ENCODE results near the gene DMWD.

The DMWD gene

DNA sequence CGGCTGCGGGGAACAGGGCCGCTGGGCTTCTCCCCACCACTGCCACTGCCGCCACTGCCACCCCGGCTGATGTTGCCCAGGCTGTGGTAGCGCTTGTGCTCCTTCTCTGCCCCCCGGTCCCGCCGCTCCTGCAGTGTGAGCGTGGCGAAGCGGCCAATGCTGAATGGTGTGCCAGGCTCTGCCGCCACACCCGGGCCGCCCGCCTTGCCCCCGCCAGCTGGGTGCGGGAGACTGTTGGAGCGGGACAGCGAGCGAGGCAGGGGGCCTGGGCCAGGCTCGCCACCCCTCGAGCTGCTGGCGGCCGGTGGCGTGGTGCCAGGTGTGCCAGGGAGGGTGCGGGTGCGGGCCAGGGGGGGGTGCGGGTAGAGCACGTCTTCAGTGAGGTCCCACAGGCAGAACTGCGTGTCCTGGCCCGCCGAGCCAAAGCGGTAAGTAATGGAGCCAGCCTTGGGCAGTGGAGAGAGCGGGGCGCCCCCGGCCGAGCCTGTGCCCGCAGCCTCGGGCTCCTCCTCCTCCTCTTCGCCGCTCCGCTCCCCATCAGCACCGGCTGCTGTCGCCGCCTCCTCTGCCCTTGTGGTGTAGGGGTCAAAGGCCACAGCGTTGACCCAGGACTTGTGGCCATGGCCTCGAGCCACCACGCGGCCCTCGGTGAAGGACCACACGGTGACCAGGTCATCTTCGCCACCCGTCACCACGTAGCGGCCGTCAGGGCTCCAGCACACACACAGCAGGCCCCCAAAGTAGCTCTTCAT is 6.7 kb downstream of the DMWD start:
- H3K79me2 ChIP-seq (ENCODE audit: control insufficient read depth, low read length), result peaks cover 3% of the 10 kb centered on the region
- H3K9me3 ChIP-seq (ENCODE audit: control insufficient read depth, insufficient read depth, low read length), result no peaks in the 10 kb centered on the region
- H3F3A ChIP-seq (ENCODE audit: control insufficient read depth, insufficient read depth), result no peaks in the 10 kb centered on the region
- H3K4me2 ChIP-seq (ENCODE audit: low read length), result no peak overlapping the region
- peaks cover 4% of the 10 kb centered on the region; the same call in 1 of the 2 replicates for H4K20me1 ChIP-seq (ENCODE audit: control insufficient read depth, insufficient read depth, low read depth, low read length)
- TF ChIP-seq, protein P1, sequence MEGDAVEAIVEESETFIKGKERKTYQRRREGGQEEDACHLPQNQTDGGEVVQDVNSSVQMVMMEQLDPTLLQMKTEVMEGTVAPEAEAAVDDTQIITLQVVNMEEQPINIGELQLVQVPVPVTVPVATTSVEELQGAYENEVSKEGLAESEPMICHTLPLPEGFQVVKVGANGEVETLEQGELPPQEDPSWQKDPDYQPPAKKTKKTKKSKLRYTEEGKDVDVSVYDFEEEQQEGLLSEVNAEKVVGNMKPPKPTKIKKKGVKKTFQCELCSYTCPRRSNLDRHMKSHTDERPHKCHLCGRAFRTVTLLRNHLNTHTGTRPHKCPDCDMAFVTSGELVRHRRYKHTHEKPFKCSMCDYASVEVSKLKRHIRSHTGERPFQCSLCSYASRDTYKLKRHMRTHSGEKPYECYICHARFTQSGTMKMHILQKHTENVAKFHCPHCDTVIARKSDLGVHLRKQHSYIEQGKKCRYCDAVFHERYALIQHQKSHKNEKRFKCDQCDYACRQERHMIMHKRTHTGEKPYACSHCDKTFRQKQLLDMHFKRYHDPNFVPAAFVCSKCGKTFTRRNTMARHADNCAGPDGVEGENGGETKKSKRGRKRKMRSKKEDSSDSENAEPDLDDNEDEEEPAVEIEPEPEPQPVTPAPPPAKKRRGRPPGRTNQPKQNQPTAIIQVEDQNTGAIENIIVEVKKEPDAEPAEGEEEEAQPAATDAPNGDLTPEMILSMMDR (IDR thresholded peaks at IDR 0.05; ENCODE audit: low read depth, low read length, poor library complexity, severe bottlenecking), result no peak
- no peak for TF ChIP-seq EZH2phosphoT487 (IDR thresholded peaks at IDR 0.05; ENCODE audit: borderline replicate concordance, low read length)
- no peaks in the 10 kb centered on the region for H3K27me3 ChIP-seq (ENCODE audit: control insufficient read depth, low read length)
- H3K36me3 ChIP-seq (ENCODE audit: control insufficient read depth, low read length), result peaks cover 39% of the 10 kb centered on the region
- H3K27ac ChIP-seq (ENCODE audit: low read depth, low read length), result no peak overlapping the region
- H3K4me1 ChIP-seq (ENCODE audit: control insufficient read depth, low read length), result peaks cover 3% of the 10 kb centered on the region
- H3K4me3 ChIP-seq (ENCODE audit: low read length), result no peak overlapping the region
- no peaks in the 10 kb centered on the region for H3K9me2 ChIP-seq (replicated peaks; ENCODE audit: control insufficient read depth, low read length)

DNA sequence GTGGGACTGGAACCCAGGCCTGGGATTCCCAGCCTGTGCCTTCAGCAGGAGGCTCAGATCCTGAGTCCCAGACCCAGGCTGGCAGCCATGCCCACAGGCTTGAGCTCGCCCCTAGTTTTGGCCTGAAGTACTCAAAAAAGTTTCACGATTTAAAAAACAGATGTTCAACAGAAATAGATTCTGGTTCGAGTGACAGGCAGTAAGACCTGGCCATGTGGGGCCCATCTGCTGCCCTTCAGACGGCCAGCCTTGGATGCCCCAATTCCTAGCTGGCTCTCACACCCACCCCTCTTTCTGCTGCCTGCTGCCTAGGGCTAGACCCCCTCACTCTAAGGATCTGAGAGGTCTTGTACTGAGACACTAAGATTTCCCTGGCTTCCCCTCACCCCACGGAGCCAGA is 7.5 kb downstream of the DMWD start:
- Histone ChIP-seq H3K36me3 (ENCODE audit: control insufficient read depth, low read length) (peaks cover 34% of the 10 kb centered on the region), H3K9me2 (replicated peaks; ENCODE audit: control insufficient read depth, low read length) (no peaks in the 10 kb centered on the region), H3K27ac (ENCODE audit: low read depth, low read length) (no peak overlapping the region), H4K20me1 (ENCODE audit: control insufficient read depth, insufficient read depth, low read depth, low read length) (peaks cover 8% of the 10 kb centered on the region), H3K79me2 (ENCODE audit: control insufficient read depth, low read length) (no peaks in the 10 kb centered on the region), H3F3A (ENCODE audit: control insufficient read depth, insufficient read depth) (peaks cover 2% of the 10 kb centered on the region; the same call in 1 of the 2 replicates), H3K4me3 (ENCODE audit: low read length) (no peak overlapping the region), H3K27me3 (ENCODE audit: control insufficient read depth, low read length) (no peaks in the 10 kb centered on the region), H3K9me3 (ENCODE audit: control insufficient read depth, insufficient read depth, low read length) (no peaks in the 10 kb centered on the region), H3K4me1 (ENCODE audit: control insufficient read depth, low read length) (peaks cover 2% of the 10 kb centered on the region), H3K4me2 (ENCODE audit: low read length) (no peak overlapping the region)
- TF ChIP-seq, protein P1 (IDR thresholded peaks at IDR 0.05; ENCODE audit: low read depth, low read length, poor library complexity, severe bottlenecking), result no peak
- no peak for TF ChIP-seq EZH2phosphoT487 (IDR thresholded peaks at IDR 0.05; ENCODE audit: borderline replicate concordance, low read length)

DNA sequence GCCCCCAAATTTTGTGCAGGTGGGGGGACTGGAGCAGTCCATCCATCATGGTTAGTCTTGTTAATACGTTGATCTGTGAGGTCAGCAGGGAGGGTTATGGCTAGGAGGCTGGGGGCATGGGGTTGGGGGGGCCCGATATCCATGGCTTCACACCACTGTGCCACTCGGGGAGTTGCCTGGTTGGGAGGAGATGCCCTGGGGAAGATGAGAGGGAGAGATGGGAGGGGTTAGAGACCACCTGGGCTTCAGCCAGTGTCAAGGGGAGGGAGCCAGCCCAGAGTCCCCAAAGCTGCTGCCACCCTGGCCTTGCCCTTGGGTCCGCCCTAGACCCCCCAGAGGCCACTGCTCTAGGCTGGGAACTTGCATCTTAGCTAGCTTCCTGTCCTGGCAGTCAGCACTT is 8.5 kb downstream of the DMWD start:
- Histone ChIP-seq H3F3A (ENCODE audit: control insufficient read depth, insufficient read depth) (peaks cover 5% of the 10 kb centered on the region; the same call in 1 of the 2 replicates), H3K4me3 (ENCODE audit: low read length) (no peak overlapping the region), H4K20me1 (ENCODE audit: control insufficient read depth, insufficient read depth, low read depth, low read length) (peaks cover 12% of the 10 kb centered on the region), H3K27ac (ENCODE audit: low read depth, low read length) (no peak overlapping the region), H3K27me3 (ENCODE audit: control insufficient read depth, low read length) (no peaks in the 10 kb centered on the region), H3K9me2 (replicated peaks; ENCODE audit: control insufficient read depth, low read length) (no peaks in the 10 kb centered on the region), H3K9me3 (ENCODE audit: control insufficient read depth, insufficient read depth, low read length) (no peaks in the 10 kb centered on the region), H3K4me1 (ENCODE audit: control insufficient read depth, low read length) (peaks cover 12% of the 10 kb centered on the region), H3K36me3 (ENCODE audit: control insufficient read depth, low read length) (peaks cover 28% of the 10 kb centered on the region), H3K4me2 (ENCODE audit: low read length) (no peak overlapping the region), H3K79me2 (ENCODE audit: control insufficient read depth, low read length) (no peaks in the 10 kb centered on the region)
- TF ChIP-seq, protein P1 (IDR thresholded peaks at IDR 0.05; ENCODE audit: low read depth, low read length, poor library complexity, severe bottlenecking), result no peak
- TF ChIP-seq EZH2phosphoT487 (IDR thresholded peaks at IDR 0.05; ENCODE audit: borderline replicate concordance, low read length), result no peak
